Measurements from ENCODE around the gene NFYC. TPM values are rescaled to one million over a fixed set of nuclear protein-coding genes. Genes with fewer than 3 reads are reported as not detected.

Gene NFYC
- polyA plus RNA-seq, 1 experiment = 37.9 TPM

DNA sequence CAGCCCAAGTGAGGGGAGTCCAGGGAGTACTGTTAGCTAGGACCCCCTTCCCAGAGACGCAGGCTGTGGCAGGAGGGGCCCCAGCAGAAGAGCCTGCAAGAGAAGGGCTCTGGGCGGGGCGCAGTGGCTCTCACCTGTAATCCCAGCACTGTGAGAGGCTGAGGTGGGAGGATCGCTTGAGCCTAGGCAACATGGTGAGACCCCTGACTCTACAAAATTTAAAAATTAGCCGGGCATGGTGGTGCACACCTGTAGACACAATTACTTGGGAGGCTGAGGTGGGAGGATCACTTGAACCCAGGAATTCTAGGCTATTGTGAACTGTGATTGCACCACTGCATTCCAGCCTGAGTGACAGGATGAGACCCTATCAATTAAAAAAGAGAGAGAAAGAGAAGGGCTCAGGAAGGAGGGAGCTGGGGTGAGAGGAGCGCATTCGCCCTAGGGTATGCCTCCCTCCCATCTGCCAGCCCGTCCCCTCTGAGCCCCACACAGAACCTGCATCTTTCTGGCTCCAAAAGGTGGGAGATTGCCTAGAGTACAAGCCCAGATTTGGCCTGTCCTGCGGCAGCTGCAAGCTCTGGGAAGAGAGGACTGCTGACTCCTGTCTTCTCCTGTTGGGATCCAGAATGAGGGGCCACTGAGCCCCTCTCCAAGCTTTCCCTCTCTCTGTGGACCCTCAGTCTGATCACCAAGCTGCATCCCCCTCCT, 95.6 kb downstream of the NFYC start:
- no peak overlapping the region for H3K4me3 ChIP-seq (ENCODE audit: low read depth, low read length)
- no peak overlapping the region for H3K27ac ChIP-seq (ENCODE audit: low read depth, low read length)
- H3K27me3 ChIP-seq (ENCODE audit: control insufficient read depth, insufficient read depth, low read length) = peaks cover 58% of the 10 kb centered on the region
- CTCF ChIA-PET = interaction anchor here (1.6 kb wide), 1 partner anchor 13 kb away, joined by 4 read pairs; no protein-coding TSS in a partner anchor
- TF ChIP-seq, protein P1, sequence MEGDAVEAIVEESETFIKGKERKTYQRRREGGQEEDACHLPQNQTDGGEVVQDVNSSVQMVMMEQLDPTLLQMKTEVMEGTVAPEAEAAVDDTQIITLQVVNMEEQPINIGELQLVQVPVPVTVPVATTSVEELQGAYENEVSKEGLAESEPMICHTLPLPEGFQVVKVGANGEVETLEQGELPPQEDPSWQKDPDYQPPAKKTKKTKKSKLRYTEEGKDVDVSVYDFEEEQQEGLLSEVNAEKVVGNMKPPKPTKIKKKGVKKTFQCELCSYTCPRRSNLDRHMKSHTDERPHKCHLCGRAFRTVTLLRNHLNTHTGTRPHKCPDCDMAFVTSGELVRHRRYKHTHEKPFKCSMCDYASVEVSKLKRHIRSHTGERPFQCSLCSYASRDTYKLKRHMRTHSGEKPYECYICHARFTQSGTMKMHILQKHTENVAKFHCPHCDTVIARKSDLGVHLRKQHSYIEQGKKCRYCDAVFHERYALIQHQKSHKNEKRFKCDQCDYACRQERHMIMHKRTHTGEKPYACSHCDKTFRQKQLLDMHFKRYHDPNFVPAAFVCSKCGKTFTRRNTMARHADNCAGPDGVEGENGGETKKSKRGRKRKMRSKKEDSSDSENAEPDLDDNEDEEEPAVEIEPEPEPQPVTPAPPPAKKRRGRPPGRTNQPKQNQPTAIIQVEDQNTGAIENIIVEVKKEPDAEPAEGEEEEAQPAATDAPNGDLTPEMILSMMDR (IDR thresholded peaks at IDR 0.05; ENCODE audit: low read depth, low read length) = no peak
- no peak for DNase-seq (ENCODE audit: low read depth, low spot score)
- POLR2A ChIA-PET = interaction anchor here (1.0 kb wide), 1 partner anchor 96 kb away, joined by 3 read pairs; the partner anchor contains the start of gene NFYC
- no peaks in the 10 kb centered on the region; the same call in 1 of the 2 replicates for H3K9me3 ChIP-seq (ENCODE audit: control insufficient read depth, insufficient read depth, low read length)

DNA sequence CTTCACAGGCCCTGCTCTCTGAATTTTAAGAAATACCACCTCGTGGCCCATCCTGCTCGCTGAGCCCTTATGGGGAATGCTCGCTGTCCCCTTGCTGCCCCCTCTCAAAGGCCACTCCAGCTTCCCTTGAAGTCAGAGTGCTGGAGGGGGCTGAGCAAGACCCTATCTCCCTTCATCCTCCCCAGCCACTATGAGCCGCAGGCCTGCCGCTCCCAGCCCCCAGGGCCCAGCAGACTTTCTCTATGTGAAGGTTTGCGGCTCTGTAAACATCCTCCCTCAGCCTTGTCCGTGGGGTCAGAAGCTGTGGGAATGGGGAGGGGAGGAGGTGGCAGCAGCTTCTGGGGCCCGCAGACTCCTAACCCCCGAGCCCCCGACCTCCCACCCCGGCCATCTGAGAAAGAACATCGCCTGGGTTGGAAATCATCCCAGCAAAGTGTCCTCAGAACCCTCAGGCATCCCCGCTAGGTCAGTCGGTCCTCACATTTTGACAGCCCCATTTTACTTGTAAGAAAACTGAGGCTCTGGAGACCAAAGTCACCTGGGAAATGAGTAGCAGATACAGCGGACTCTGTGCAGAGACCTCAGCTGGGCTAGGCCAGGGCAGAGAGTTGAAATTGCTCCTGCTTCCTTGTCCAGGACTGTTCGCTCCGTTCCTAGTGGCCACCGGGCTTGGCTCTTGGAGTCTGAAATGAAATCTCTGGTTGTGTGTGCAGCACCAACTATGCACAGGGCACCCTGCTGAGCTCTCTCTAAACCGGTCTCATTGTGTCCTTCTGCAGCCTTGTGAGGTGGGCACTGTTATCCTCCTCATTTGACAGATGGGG, 96.4 kb downstream of the NFYC start:
- no peak for DNase-seq (ENCODE audit: low read depth, low spot score)
- Histone ChIP-seq H3K27ac (ENCODE audit: low read depth, low read length) (no peak overlapping the region), H3K4me3 (ENCODE audit: low read depth, low read length) (no peak overlapping the region), H3K9me3 (ENCODE audit: control insufficient read depth, insufficient read depth, low read length) (no peaks in the 10 kb centered on the region; the same call in 1 of the 2 replicates), H3K27me3 (ENCODE audit: control insufficient read depth, insufficient read depth, low read length) (peaks cover 59% of the 10 kb centered on the region)
- TF ChIP-seq, protein P1 (IDR thresholded peaks at IDR 0.05; ENCODE audit: low read depth, low read length) = no peak
- CTCF ChIA-PET = interaction anchor here (1.6 kb wide), 1 partner anchor 14 kb away, joined by 4 read pairs; no protein-coding TSS in a partner anchor
- POLR2A ChIA-PET = no interaction called here

DNA sequence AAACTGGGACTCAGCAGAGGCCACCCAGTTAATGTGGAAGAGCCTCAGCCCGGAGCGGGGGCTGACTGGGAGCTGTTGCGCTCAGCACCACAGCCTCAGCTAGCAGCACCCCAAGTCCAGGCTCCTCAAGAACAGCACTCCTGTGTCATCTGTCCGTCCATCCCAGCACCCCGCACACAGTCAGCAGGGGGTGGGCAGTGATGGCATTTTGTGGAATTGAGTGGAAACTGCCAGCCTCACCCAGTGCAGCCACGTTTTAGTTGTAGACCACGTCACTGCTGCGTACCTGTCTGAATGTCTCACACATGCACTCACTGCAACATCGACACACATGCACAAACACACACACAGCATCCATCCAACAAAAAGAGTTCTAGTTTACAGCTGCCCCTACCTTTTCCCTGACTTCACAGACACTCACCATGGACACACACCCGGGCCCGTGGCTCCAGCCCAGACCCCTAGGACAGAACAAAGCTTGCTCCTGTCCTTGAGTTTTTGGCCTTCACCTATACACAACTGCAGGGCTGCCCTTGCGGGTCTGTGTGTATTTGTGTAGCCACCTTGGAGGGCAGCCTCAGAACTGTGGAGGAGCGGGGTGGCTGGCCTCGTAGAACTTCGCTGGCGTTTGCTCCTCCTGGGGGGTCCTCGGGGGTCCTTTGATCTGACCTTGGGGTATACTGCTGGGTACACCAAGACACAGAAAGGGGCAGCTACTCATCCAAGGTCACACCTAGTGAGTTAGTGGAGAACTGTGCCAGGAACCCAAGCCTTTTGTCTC, 97.2 kb downstream of the NFYC start:
- Histone ChIP-seq H3K9me3 (ENCODE audit: control insufficient read depth, insufficient read depth, low read length) (no peaks in the 10 kb centered on the region; the same call in 1 of the 2 replicates), H3K4me3 (ENCODE audit: low read depth, low read length) (no peak overlapping the region), H3K27me3 (ENCODE audit: control insufficient read depth, insufficient read depth, low read length) (peaks cover 63% of the 10 kb centered on the region), H3K27ac (ENCODE audit: low read depth, low read length) (no peak overlapping the region)
- ChIA-PET POLR2A (no interaction called here), CTCF (interaction anchor here (1.6 kb wide), 1 partner anchor 15 kb away, joined by 4 read pairs; no protein-coding TSS in a partner anchor)
- TF ChIP-seq, protein P1 (IDR thresholded peaks at IDR 0.05; ENCODE audit: low read depth, low read length) = no peak
- DNase-seq (ENCODE audit: low read depth, low spot score) = no peak

DNA sequence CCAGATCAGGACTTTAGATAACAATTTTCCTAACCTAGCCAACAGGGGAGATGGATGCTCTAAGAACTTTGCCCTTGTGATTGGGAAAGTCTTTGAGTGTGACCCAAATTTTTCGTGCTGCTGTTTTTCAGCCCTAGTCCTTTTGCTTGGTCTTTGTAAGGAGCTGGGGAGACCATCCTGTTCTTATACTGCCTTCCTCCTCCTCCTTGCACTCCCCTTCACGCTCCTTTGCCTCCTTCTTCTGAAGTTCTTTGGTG, 97.8 kb downstream of the NFYC start:
- no peak overlapping the region for H3K4me3 ChIP-seq (ENCODE audit: low read depth, low read length)
- TF ChIP-seq, protein P1 (IDR thresholded peaks at IDR 0.05; ENCODE audit: low read depth, low read length) = no peak
- H3K9me3 ChIP-seq (ENCODE audit: control insufficient read depth, insufficient read depth, low read length) = no peaks in the 10 kb centered on the region; the same call in 1 of the 2 replicates
- no peak for DNase-seq (ENCODE audit: low read depth, low spot score)
- no peak overlapping the region for H3K27ac ChIP-seq (ENCODE audit: low read depth, low read length)
- ChIA-PET POLR2A (no interaction called here), CTCF (no interaction called here)
- peaks cover 66% of the 10 kb centered on the region for H3K27me3 ChIP-seq (ENCODE audit: control insufficient read depth, insufficient read depth, low read length)

Data from AG04450 (cell line).